Measurements from ENCODE around the gene STK32C. TPM values are rescaled to one million over a fixed set of nuclear protein-coding genes. Genes with fewer than 3 reads are reported as not detected.

The STK32C gene
- total RNA-seq, 1 donor from 2014 or later = 2.5 TPM

DNA sequence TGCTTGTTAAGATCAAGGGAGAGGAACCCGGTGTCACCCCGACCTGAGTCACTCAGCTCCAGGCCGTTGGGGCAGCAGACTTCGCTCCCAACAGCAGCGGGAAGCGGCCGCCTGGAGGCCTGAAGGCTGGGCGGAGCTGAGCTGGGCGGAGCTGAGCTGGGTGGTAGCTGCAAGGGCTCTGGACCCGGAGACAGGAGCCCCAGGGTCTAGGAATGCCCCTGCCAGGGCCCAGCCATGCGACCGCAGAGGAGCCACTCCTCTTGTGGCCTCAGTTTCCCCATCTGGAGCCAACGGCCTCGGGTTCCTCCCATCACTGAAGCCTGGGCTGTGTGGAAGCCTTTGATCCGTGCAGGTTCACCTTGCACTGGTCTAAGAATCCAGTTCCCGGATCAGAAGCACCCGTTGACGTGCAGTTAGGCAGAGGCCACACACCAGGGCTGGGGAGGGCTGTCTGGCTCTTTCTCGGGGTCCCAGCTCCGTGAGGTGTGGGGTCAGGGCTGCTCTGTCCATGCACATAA, 142.9 kb downstream of the STK32C start:
- peak; percentile 30 for DNase-seq (ENCODE audit: low spot score)
- no peak overlapping the region for H3K4me3 ChIP-seq
- H3K27ac ChIP-seq = no peak overlapping the region
- peaks cover 4% of the 10 kb centered on the region for H3K4me1 ChIP-seq
- H3K36me3 ChIP-seq = no peaks in the 10 kb centered on the region
- H3K4me3 Mint-ChIP-seq = no peak overlapping the region
- H3K9ac ChIP-seq = no peak overlapping the region
- H3K36me3 Mint-ChIP-seq = no peaks in the 10 kb centered on the region
- H3K27me3 Mint-ChIP-seq (ENCODE audit: insufficient read depth, low read depth) = peaks cover 5% of the 10 kb centered on the region
- H3K4me1 Mint-ChIP-seq = peaks cover 2% of the 10 kb centered on the region
- no peaks in the 10 kb centered on the region for H3K9me3 Mint-ChIP-seq
- H3K9me3 ChIP-seq (ENCODE audit: low read depth) = no peaks in the 10 kb centered on the region
- no peak overlapping the region for H3K27ac Mint-ChIP-seq
- no peak overlapping the region for H3K4me2 ChIP-seq
- no peaks in the 10 kb centered on the region for H3K79me2 ChIP-seq (ENCODE audit: low read depth)
- no peaks in the 10 kb centered on the region for H4K20me1 ChIP-seq (ENCODE audit: low read depth)
- H3F3A ChIP-seq (ENCODE audit: low read depth) = no peaks in the 10 kb centered on the region
- no peak for TF ChIP-seq EZH2phosphoT487 (IDR thresholded peaks at IDR 0.05)
- TF ChIP-seq, protein P1, sequence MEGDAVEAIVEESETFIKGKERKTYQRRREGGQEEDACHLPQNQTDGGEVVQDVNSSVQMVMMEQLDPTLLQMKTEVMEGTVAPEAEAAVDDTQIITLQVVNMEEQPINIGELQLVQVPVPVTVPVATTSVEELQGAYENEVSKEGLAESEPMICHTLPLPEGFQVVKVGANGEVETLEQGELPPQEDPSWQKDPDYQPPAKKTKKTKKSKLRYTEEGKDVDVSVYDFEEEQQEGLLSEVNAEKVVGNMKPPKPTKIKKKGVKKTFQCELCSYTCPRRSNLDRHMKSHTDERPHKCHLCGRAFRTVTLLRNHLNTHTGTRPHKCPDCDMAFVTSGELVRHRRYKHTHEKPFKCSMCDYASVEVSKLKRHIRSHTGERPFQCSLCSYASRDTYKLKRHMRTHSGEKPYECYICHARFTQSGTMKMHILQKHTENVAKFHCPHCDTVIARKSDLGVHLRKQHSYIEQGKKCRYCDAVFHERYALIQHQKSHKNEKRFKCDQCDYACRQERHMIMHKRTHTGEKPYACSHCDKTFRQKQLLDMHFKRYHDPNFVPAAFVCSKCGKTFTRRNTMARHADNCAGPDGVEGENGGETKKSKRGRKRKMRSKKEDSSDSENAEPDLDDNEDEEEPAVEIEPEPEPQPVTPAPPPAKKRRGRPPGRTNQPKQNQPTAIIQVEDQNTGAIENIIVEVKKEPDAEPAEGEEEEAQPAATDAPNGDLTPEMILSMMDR (IDR thresholded peaks at IDR 0.05) = no peak
- TF ChIP-seq EZH2 (IDR thresholded peaks at IDR 0.05) = no peak
- H3K27me3 ChIP-seq = peaks cover 17% of the 10 kb centered on the region
- no peak overlapping the region for H2AFZ ChIP-seq (replicated peaks)

DNA sequence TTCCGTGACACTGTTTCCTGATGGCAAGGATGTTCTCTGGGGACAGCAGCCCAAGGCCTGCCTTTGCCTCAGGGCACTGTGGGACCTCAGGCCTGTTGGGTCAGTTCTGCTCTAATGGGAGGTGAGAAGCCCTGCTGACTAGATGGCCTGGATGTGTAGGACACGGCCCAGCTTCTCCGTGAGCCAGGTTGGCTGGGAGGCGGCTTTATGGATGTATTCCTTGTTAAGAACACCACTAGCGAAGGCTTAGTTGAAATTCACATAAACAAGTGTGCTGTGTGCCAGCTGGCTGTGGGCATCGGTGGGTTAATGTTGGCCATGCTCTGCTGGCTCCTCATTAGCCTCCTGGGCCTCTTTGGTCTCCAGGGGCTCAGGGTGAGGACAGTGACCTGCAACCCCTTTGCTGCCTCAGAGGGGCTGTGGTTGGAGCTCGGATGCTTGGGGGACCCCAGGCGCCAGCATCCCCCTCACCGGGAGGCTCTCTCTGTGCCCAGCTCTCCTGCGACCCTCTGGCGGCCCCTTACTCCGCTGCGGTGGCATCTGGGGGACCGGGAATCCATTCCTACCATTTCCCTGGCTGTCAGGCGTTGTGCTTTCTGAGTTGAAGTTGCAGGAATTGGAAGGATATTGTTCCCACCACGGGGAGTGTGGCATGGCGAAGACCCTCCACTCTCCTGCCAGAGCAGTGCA, 143.8 kb downstream of the STK32C start:
- no peaks in the 10 kb centered on the region for H3F3A ChIP-seq (ENCODE audit: low read depth)
- H3K4me1 Mint-ChIP-seq = peaks cover 2% of the 10 kb centered on the region
- H3K36me3 ChIP-seq = no peaks in the 10 kb centered on the region
- H2AFZ ChIP-seq (replicated peaks) = no peak overlapping the region
- no peaks in the 10 kb centered on the region for H3K36me3 Mint-ChIP-seq
- H3K27me3 ChIP-seq = peaks cover 17% of the 10 kb centered on the region
- H3K9me3 ChIP-seq (ENCODE audit: low read depth) = no peaks in the 10 kb centered on the region
- no peaks in the 10 kb centered on the region for H3K79me2 ChIP-seq (ENCODE audit: low read depth)
- H3K4me3 Mint-ChIP-seq = no peak overlapping the region
- no peak for DNase-seq (ENCODE audit: low spot score)
- H3K9me3 Mint-ChIP-seq = no peaks in the 10 kb centered on the region
- no peak overlapping the region for H3K4me2 ChIP-seq
- no peaks in the 10 kb centered on the region for H4K20me1 ChIP-seq (ENCODE audit: low read depth)
- H3K4me3 ChIP-seq = no peak overlapping the region
- TF ChIP-seq, protein P1 (IDR thresholded peaks at IDR 0.05) = no peak
- TF ChIP-seq EZH2phosphoT487 (IDR thresholded peaks at IDR 0.05) (no peak), EZH2 (IDR thresholded peaks at IDR 0.05) (no peak)
- H3K4me1 ChIP-seq = peaks cover 4% of the 10 kb centered on the region
- H3K27ac Mint-ChIP-seq = no peak overlapping the region
- peaks cover 5% of the 10 kb centered on the region for H3K27me3 Mint-ChIP-seq (ENCODE audit: insufficient read depth, low read depth)
- H3K27ac ChIP-seq = no peak overlapping the region
- H3K9ac ChIP-seq = no peak overlapping the region

DNA sequence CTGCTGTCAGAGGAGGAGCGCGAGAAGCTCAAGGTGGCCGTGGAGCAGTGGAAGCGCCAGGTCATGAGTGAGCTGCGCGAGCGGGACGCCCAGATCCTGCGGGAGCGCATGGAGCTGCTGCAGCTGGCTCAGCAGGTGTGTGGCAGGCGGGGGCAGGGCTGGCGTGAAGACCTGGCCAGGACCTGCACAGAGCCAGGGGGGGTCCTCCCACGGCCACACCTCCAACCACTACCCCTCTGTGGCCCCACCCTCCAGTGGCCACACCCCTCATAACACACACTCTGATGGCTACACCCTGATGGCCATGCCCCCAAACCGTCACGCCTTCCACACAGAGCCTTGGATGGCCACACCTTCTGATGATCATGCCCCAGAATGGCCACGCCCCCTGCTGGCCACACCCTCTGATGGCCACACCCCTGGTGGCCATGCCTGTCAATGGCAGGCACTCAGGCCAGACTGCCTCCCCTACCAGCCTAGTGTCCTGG, 144.4 kb downstream of the STK32C start:
- Histone ChIP-seq H3K9ac (no peak overlapping the region), H3K27me3 (peaks cover 17% of the 10 kb centered on the region), H3K4me2 (peak overlapping the region; percentile 70), H2AFZ (replicated peaks) (no peak overlapping the region), H3K27ac (no peak overlapping the region), H3K4me3 (peak overlapping the region; percentile 17), H3F3A (ENCODE audit: low read depth) (no peaks in the 10 kb centered on the region), H3K4me1 (peaks cover 4% of the 10 kb centered on the region), H3K9me3 (ENCODE audit: low read depth) (no peaks in the 10 kb centered on the region), H3K79me2 (ENCODE audit: low read depth) (no peaks in the 10 kb centered on the region), H4K20me1 (ENCODE audit: low read depth) (no peaks in the 10 kb centered on the region), H3K36me3 (no peaks in the 10 kb centered on the region)
- Mint-ChIP-seq H3K4me1 (peaks cover 2% of the 10 kb centered on the region), H3K27me3 (ENCODE audit: insufficient read depth, low read depth) (peaks cover 5% of the 10 kb centered on the region), H3K27ac (no peak overlapping the region), H3K9me3 (no peaks in the 10 kb centered on the region), H3K4me3 (no peak overlapping the region), H3K36me3 (no peaks in the 10 kb centered on the region)
- DNase-seq (ENCODE audit: low spot score) = peak; percentile 87
- TF ChIP-seq EZH2 (IDR thresholded peaks at IDR 0.05) = no peak
- TF ChIP-seq, protein P1 (IDR thresholded peaks at IDR 0.05) = peak; percentile 43
- no peak for TF ChIP-seq EZH2phosphoT487 (IDR thresholded peaks at IDR 0.05)

All from neural progenitor cell (in vitro differentiated cells).